BJ (cell line): Measurements from ENCODE around the gene NPSR1. TPM values are rescaled to one million over a fixed set of nuclear protein-coding genes. Genes with fewer than 3 reads are reported as not detected.

Experiments
- CTCF ChIA-PET: fragments of 350-600 bp; formaldehyde crosslinking; extraction: SDS; loops from one replicate; lab custom pipeline; 2021; ENCODE audit warnings: antibody characterized with exemption, inconsistent platforms; lab: Yijun Ruan, JAX
- POLR2A ChIA-PET: fragments of 300-600 bp; sonication (Branson Sonifier 250); formaldehyde crosslinking; extraction: SDS; loops from one replicate; lab custom pipeline; 2021; ENCODE audit warnings: antibody characterized with exemption; lab: Charles Lee
- DNase-seq: peaks from one replicate; pipeline ENCODE4 v3.0.0-alpha.2; 2011; ENCODE audit warnings: low read depth
- H3K27me3 ChIP-seq: 2 replicates; pipeline ENCODE4 v1.6.0; 2011; ENCODE audit warnings: low read length; ENCODE audit not compliant: control insufficient read depth, insufficient read depth
- H3K36me3 ChIP-seq: 2 replicates; pipeline ENCODE4 v1.5.1; 2011; ENCODE audit warnings: low read length; ENCODE audit not compliant: control insufficient read depth, insufficient read depth
- H3K4me3 ChIP-seq: 2 replicates; pipeline ENCODE4 v1.5.1; 2011; ENCODE audit warnings: low read depth, mild to moderate bottlenecking, control low read depth, low read length
- CTCF ChIP-seq: IDR thresholded peaks from 2 replicates; pipeline ENCODE4 v1.5.1; 2011; ENCODE audit warnings: low read depth, mild to moderate bottlenecking, control low read depth, inconsistent platforms, low read length, moderate library complexity; ENCODE audit not compliant: insufficient read depth
- polyA plus RNA-seq: library from polyadenylated mRNA; depleted of rRNA; stranded (reverse); fragments of >200 nt; gene quantifications from 2 replicates; pipeline ENCODE4 v1.2.3, GENCODE V29; 2011

NPSR1 gene
- polyA plus RNA-seq, 1 experiment = not detected

DNA sequence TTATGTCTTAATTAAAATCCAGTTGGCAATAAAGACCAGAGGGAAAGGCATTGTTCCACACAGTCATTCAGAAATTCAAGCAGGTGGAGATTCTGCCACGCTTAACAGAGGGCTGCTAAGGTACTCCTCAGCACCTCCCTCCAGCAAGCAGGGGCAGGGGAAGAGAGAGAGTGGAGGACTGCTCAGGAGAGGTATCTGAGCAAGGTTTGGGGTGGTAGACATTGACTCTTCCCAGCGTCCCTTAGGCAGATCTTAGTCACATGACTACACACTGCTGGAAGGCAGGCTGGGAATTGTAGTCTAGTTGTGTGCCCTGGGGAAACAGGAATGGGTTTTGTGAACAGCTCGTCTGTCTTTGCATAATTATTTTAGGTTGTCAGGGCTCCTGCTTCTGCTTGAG is 181.6 kb downstream of the NPSR1 start:
- POLR2A ChIA-PET = no interaction called here
- no peaks in the 10 kb centered on the region for H3K27me3 ChIP-seq
- CTCF ChIA-PET = interaction anchor here (3.1 kb wide), 1 partner anchor 15 kb away, joined by 15 read pairs; no protein-coding TSS in a partner anchor

DNA sequence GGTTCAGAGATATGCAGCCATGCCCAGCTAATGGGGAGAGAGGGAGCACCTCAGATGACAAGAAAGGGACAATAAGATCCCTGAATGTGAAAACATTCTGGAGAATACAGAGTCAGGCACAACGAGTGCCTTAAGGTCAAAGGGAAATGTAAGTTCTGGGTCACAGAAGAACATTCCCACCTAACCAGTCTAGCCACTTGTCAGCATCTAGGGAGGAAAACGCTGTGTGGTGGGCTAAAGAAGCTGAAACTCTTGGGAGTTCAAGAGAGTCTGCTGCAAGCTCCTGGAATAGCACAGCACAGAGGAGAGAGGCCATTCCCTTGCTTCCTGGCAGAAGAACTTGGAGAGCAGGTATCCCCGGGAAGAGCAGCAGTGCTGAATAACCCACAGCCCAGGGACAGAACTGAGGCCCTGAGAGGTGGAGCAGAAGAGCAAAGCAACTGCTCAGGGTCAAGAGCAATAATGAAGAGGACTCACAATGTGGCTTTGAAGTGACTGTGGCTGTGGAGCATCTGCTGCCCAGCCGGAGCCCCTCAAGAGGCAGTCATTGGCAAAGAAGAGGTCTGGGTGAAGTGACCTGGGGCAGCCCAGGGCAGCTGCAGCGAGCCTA is 182.3 kb downstream of the NPSR1 start:
- H3K4me3 ChIP-seq = no peak overlapping the region
- no peaks in the 10 kb centered on the region for H3K36me3 ChIP-seq
- no peak for TF ChIP-seq CTCF
- CTCF ChIA-PET = interaction anchor here (3.1 kb wide), 1 partner anchor 16 kb away, joined by 15 read pairs; no protein-coding TSS in a partner anchor
- H3K27me3 ChIP-seq = no peaks in the 10 kb centered on the region
- no peak for DNase-seq
- POLR2A ChIA-PET = no interaction called here

More for the DNA sequence above, 181.6 kb downstream of the NPSR1 start:
- no peaks in the 10 kb centered on the region for H3K36me3 ChIP-seq
- TF ChIP-seq CTCF = no peak
- no peak for DNase-seq
- H3K4me3 ChIP-seq = no peak overlapping the region

DNA sequence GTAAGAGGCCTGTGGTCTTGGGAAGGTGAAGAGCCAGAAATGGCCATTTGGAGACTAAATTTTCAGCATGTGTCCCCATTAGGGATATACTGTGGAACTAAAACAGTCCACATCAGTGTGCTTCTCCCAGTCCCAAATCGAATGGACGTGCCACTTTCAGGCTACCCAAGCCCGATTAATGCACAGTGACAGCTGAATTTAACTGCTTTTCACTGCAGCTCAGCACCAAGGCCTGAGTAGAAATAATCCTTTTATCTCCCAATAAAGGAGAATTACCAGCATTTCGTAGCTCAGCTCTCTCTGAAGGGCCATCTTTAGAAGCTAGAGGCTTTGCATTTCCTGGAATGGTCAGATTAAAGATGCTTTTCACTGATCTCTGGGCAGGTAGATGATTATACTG is 183.3 kb downstream of the NPSR1 start:
- ChIA-PET CTCF (no interaction called here), POLR2A (no interaction called here)
- no peak for DNase-seq
- H3K27me3 ChIP-seq = no peaks in the 10 kb centered on the region
- no peak for TF ChIP-seq CTCF
- H3K36me3 ChIP-seq = no peaks in the 10 kb centered on the region
- H3K4me3 ChIP-seq = no peak overlapping the region

DNA sequence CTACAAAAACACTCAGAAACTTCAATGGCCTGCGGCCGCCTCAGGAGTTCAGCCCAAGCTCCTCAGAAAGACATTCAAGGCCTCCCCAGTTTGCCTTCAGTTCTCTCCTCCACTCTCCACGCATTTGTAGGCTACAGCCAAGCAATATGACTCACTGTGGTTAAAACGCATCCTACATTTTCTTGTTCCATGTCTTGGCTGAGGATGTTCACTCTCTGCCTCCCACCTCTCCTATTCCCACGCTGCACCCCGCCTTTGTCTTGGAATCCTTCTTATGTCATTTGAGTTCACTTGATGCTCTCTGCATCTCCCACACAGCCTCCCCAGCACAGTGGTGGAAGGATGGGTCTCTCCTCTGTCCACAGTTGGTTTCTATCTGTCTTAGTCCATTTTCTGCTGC is 184.8 kb downstream of the NPSR1 start:
- ChIA-PET POLR2A (no interaction called here), CTCF (no interaction called here)
- DNase-seq = no peak
- no peak for TF ChIP-seq CTCF
- Histone ChIP-seq H3K36me3 (no peaks in the 10 kb centered on the region), H3K27me3 (no peaks in the 10 kb centered on the region), H3K4me3 (no peak overlapping the region)

DNA sequence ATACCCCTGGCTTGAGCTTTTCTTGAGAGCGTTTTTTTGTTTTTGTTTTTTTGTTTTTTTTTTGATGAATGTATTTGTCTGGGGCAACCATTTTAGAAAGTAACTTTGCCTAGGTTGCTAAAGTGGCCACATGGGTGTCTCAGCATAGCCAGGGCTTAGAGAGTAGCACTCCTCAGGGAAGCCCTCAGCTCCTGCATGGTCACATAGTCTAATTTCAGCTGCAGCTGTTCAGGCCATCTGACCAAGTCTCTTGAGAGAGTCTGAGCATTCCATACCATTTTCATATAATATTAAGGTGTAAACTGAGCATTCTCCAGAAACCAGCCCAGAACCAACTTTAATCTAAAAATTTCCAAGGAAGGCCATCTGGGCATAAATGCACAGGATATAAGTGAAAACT is 186.4 kb downstream of the NPSR1 start:
- Histone ChIP-seq H3K27me3 (no peaks in the 10 kb centered on the region; the same call in 1 of the 2 replicates), H3K4me3 (no peak overlapping the region), H3K36me3 (no peaks in the 10 kb centered on the region)
- no peak for DNase-seq
- POLR2A ChIA-PET = no interaction called here
- TF ChIP-seq CTCF = no peak
- CTCF ChIA-PET = no interaction called here
